T-helper 2 cell treated with Interferon-gamma antibody and Interleukin-4, amounts not matched to agents 100 ng/mL and 5 ng/mL, for 36 hours (primary cell): ENCODE measurements around the gene RAB30. TPM values are rescaled to one million over a fixed set of nuclear protein-coding genes. Genes with fewer than 3 reads are reported as not detected.

Experiments used
- total RNA-seq: library from RNA; stranded (reverse); gene quantifications from 2 replicates; pipeline ENCODE4 v1.2.3, GENCODE V29; 2022

Gene RAB30
- total RNA-seq, 1 donor from 2014 or later: 9.4 TPM

Other genes with a start within 250 kb of the RAB30 start
- gene PRCP, start 171.5 kb downstream of the RAB30 start, total RNA-seq: 19.7 and 20.3 TPM in 2 replicates
- gene DDIAS, start 170.2 kb downstream of the RAB30 start, total RNA-seq: 13.9 and 15.7 TPM in 2 replicates
- 77.6 and 81.6 TPM in 2 replicates for gene PCF11, start 85.2 kb upstream of the RAB30 start, total RNA-seq
- 1.4 and 1.9 TPM in 2 replicates for gene ANKRD42, start 121.8 kb upstream of the RAB30 start, total RNA-seq
- gene CCDC90B, start 214.5 kb upstream of the RAB30 start, total RNA-seq: 25.6 and 26.8 TPM in 2 replicates